HL-60 (cell line): ENCODE data around the gene HERC4.

Experiments used
- CTCF ChIP-seq: IDR thresholded peaks from one replicate; pipeline ENCODE4 v1.5.1; 2011; ENCODE audit warnings: low read length, control low read depth, inconsistent platforms; ENCODE audit not compliant: insufficient read depth
- GABPA ChIP-seq: IDR thresholded peaks from 2 replicates; pipeline ENCODE4 v1.6.1; 2012; ENCODE audit warnings: low read depth
- POLR2AphosphoS5 ChIP-seq: IDR thresholded peaks from 2 replicates; pipeline ENCODE4 v1.6.1; 2012; ENCODE audit warnings: low read depth
- SPI1 ChIP-seq: IDR thresholded peaks from 2 replicates; pipeline ENCODE4 v1.6.1; 2012; ENCODE audit warnings: low read depth, mild to moderate bottlenecking, borderline replicate concordance

- TF ChIP-seq CTCF = no peak
- TF ChIP-seq POLR2AphosphoS5 = no peak
- no peak for TF ChIP-seq SPI1
- TF ChIP-seq GABPA = no peak
Measured at GRCh38 chr10:68053553-68053952, 21.5 kb downstream of the HERC4 start.
